ENCODE data around the gene MEGF11.

The MEGF11 gene

DNA sequence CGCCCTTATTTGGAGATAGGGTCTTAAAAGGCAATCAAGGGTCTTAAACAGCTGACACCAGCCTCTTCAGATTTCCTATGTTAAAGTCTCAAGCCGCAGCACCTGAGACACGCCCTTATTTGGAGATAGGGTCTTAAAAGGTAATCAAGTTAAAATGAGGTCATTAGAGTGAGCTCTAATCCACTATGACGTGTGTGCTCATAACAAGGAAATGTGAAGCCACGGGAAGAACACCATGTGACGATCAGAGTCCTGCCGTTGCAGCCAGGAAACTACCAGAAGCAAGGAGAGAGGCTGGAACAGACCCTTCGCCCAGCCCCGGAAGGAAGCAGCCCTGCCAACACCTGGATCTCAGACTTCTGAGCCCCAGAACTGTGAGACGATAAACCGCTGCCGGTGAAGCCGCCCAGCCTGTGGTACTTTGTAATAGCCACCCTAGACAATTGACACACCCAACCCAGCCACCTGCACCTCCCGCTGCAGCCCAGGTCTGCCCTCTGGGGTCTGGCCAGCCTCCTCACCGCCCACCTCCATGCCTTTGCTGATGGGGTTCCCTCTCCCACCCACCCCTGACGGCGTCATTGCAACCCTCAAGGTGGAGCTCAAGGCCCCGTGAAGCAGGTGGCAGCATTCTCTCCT lies 137.9 kb downstream of the MEGF11 start:
- ChIA-PET CTCF (no interaction called here), POLR2A (no interaction called here)
- TF ChIP-seq ARNT (IDR thresholded peaks at IDR 0.05) (no peak), TARDBP (IDR thresholded peaks at IDR 0.05) (no peak), SP1 (IDR thresholded peaks at IDR 0.05) (no peak)
- no peak for DNase-seq (ENCODE audit: extremely low spot score)

GRCh38 chr15:66114863-66115425 lies 138.6 kb downstream of the MEGF11 start:
- POLR2A ChIA-PET: interaction anchor here (1.0 kb wide), 1 partner anchor 10 kb away, joined by 5 read pairs; no protein-coding TSS in a partner anchor
- no peak for TF ChIP-seq CTBP1 (IDR thresholded peaks at IDR 0.05; ENCODE audit: borderline replicate concordance)
- TF ChIP-seq FOXM1 (IDR thresholded peaks at IDR 0.05; ENCODE audit: borderline replicate concordance): no peak
- no peak for TF ChIP-seq LEF1 (IDR thresholded peaks at IDR 0.05; ENCODE audit: borderline replicate concordance)
- TF ChIP-seq BHLHE40 (IDR thresholded peaks at IDR 0.05; ENCODE audit: borderline replicate concordance): no peak
- no peak for TF ChIP-seq ELF4 (IDR thresholded peaks at IDR 0.05)
- no peak for TF ChIP-seq SUZ12 (IDR thresholded peaks at IDR 0.05)
- no peak for TF ChIP-seq ARNT (IDR thresholded peaks at IDR 0.05)
- TF ChIP-seq L3MBTL2 (conservative IDR thresholded peaks at IDR 0.05): no peak
- no peak for TF ChIP-seq SP1 (IDR thresholded peaks at IDR 0.05)
- no peak for TF ChIP-seq PKNOX1 (IDR thresholded peaks at IDR 0.05)
- no peak for TF ChIP-seq ZNF384 (IDR thresholded peaks at IDR 0.05)
- CTCF ChIA-PET: no interaction called here
- no peak for DNase-seq (ENCODE audit: extremely low spot score)

DNA sequence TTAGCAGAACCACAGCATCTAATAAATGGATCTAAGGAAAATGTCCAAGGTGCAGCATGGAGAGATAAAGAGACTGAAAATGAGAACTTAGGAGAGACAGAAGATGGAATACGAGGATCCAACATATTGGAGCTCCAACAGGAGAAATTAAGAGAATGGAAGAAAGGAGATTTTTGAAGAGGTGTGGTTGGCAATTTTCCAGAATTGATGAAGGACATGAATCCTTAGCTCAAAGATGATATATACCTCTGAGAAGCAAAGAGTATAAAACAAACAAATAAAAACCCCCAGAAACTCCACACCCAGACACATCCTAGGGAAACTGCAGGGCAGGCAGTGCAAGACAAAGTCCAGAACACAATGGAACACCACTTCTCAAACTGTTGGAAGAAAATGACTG lies 141.2 kb downstream of the MEGF11 start:
- ChIA-PET CTCF (no interaction called here), POLR2A (interaction anchor here (1.0 kb wide), 1 partner anchor 9 kb away, joined by 3 read pairs; no protein-coding TSS in a partner anchor)
- TF ChIP-seq FOXM1 (IDR thresholded peaks at IDR 0.05; ENCODE audit: borderline replicate concordance) (no peak), PKNOX1 (IDR thresholded peaks at IDR 0.05) (no peak), NFRKB (IDR thresholded peaks at IDR 0.05) (no peak), L3MBTL2 (conservative IDR thresholded peaks at IDR 0.05) (no peak), CTBP1 (IDR thresholded peaks at IDR 0.05; ENCODE audit: borderline replicate concordance) (no peak), ARNT (IDR thresholded peaks at IDR 0.05) (no peak), HDGF (IDR thresholded peaks at IDR 0.05; ENCODE audit: borderline replicate concordance) (no peak), BHLHE40 (IDR thresholded peaks at IDR 0.05; ENCODE audit: borderline replicate concordance) (no peak), SUZ12 (IDR thresholded peaks at IDR 0.05) (no peak), ZNF384 (IDR thresholded peaks at IDR 0.05) (no peak), ELF4 (IDR thresholded peaks at IDR 0.05) (no peak), LEF1 (IDR thresholded peaks at IDR 0.05; ENCODE audit: borderline replicate concordance) (no peak), SP1 (IDR thresholded peaks at IDR 0.05) (no peak), FOXK2 (IDR thresholded peaks at IDR 0.05) (no peak), FOXA1 (IDR thresholded peaks at IDR 0.05) (no peak), TARDBP (IDR thresholded peaks at IDR 0.05) (no peak)
- no peak for DNase-seq (ENCODE audit: extremely low spot score)

- DNase-seq (ENCODE audit: extremely low spot score): no peak
- POLR2A ChIA-PET: no interaction called here
- CTCF ChIA-PET: interaction anchor here (1.2 kb wide), 1 partner anchor 13 kb away, joined by 3 read pairs; no protein-coding TSS in a partner anchor
- TF ChIP-seq L3MBTL2 (conservative IDR thresholded peaks at IDR 0.05) (no peak), ELF4 (IDR thresholded peaks at IDR 0.05) (no peak), NFRKB (IDR thresholded peaks at IDR 0.05) (no peak), FOXK2 (IDR thresholded peaks at IDR 0.05) (no peak), ARNT (IDR thresholded peaks at IDR 0.05) (no peak), TARDBP (IDR thresholded peaks at IDR 0.05) (no peak)
These were observed 142.2 kb downstream of the MEGF11 start for GRCh38 chr15:66111363-66111762.

GRCh38 chr15:66110864-66111263 lies 142.7 kb downstream of the MEGF11 start:
- DNase-seq (ENCODE audit: extremely low spot score): no peak
- CTCF ChIA-PET: interaction anchor here (1.2 kb wide), 1 partner anchor 13 kb away, joined by 3 read pairs; no protein-coding TSS in a partner anchor
- TF ChIP-seq FOXM1 (IDR thresholded peaks at IDR 0.05; ENCODE audit: borderline replicate concordance) (no peak), NFRKB (IDR thresholded peaks at IDR 0.05) (no peak), BHLHE40 (IDR thresholded peaks at IDR 0.05; ENCODE audit: borderline replicate concordance) (no peak), L3MBTL2 (conservative IDR thresholded peaks at IDR 0.05) (no peak)
- POLR2A ChIA-PET: no interaction called here

DNA sequence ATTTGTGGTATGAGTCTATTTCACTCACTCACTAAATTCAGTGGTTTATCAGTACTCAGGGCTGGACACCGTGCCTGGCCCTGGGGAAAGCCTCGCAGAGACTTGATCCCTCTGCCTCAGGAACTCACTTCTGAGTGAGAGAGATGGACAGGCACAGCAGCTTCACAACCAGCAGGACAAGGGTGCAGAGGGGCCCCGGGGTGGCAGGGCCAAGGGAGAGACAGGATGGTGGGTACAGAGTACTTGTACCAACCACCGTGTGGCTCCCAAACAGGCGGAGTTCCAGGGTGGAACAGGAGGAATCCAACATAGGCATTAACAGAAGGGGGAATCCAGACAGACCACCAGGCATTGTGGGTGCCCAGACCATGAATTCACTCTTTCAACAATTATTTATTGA lies 143.7 kb downstream of the MEGF11 start:
- ChIA-PET POLR2A (no interaction called here), CTCF (no interaction called here)
- TF ChIP-seq BHLHE40 (IDR thresholded peaks at IDR 0.05; ENCODE audit: borderline replicate concordance): no peak
- no peak for TF ChIP-seq HDGF (IDR thresholded peaks at IDR 0.05; ENCODE audit: borderline replicate concordance)
- TF ChIP-seq L3MBTL2 (conservative IDR thresholded peaks at IDR 0.05): no peak
- TF ChIP-seq SP1 (IDR thresholded peaks at IDR 0.05): no peak
- TF ChIP-seq TARDBP (IDR thresholded peaks at IDR 0.05): no peak
- no peak for DNase-seq (ENCODE audit: extremely low spot score)

GRCh38 chr15:66108483-66109265 lies 144.9 kb downstream of the MEGF11 start:
- TF ChIP-seq NFRKB (IDR thresholded peaks at IDR 0.05) (no peak), LEF1 (IDR thresholded peaks at IDR 0.05; ENCODE audit: borderline replicate concordance) (no peak), FOXK2 (IDR thresholded peaks at IDR 0.05) (no peak), ZNF384 (IDR thresholded peaks at IDR 0.05) (no peak), FOXM1 (IDR thresholded peaks at IDR 0.05; ENCODE audit: borderline replicate concordance) (no peak), TARDBP (IDR thresholded peaks at IDR 0.05) (no peak), PKNOX1 (IDR thresholded peaks at IDR 0.05) (no peak), CTBP1 (IDR thresholded peaks at IDR 0.05; ENCODE audit: borderline replicate concordance) (no peak), BHLHE40 (IDR thresholded peaks at IDR 0.05; ENCODE audit: borderline replicate concordance) (no peak), ELF4 (IDR thresholded peaks at IDR 0.05) (no peak), FOXA1 (IDR thresholded peaks at IDR 0.05) (no peak), L3MBTL2 (conservative IDR thresholded peaks at IDR 0.05) (no peak), SP1 (IDR thresholded peaks at IDR 0.05) (no peak), HDGF (IDR thresholded peaks at IDR 0.05; ENCODE audit: borderline replicate concordance) (no peak), SUZ12 (IDR thresholded peaks at IDR 0.05) (no peak), ARNT (IDR thresholded peaks at IDR 0.05) (no peak)
- ChIA-PET POLR2A (no interaction called here), CTCF (no interaction called here)
- no peak for DNase-seq (ENCODE audit: extremely low spot score)
